ENCODE results near the gene CSTF2.

GRCh38 chrX:100880368-100880767 lies 60.2 kb downstream of the CSTF2 start:
- TF ChIP-seq POLR2A (IDR thresholded peaks at IDR 0.05; ENCODE audit: extremely low read depth, insufficient read length): no peak
- TF ChIP-seq CTCF (IDR thresholded peaks at IDR 0.05; ENCODE audit: low read depth, low read length): no peak

Measured in NB4 (cell line).